ENCODE measurements around the gene PRKCE. TPM values are rescaled to one million over a fixed set of nuclear protein-coding genes. Genes with fewer than 3 reads are reported as not detected.

PRKCE gene
- total and polyA plus RNA-seq, 7 donors = 3.0 to 21.9 (median 15.8) TPM

- no peak overlapping the region for H3K27ac ChIP-seq
- H3K4me3 ChIP-seq = no peak overlapping the region
- H3K27me3 ChIP-seq = no peaks in the 10 kb centered on the region
- WGBS, 2 donors = 76 to 94% methylated on average over 3 of the region's 3 CpGs
- DNase-seq = no peak
- no peaks in the 10 kb centered on the region for H3K9me3 ChIP-seq
- H3K36me3 ChIP-seq = no peaks in the 10 kb centered on the region
- peaks cover 0 to 30% (median 22%) of the 10 kb centered on the region in 4 donors for H3K4me1 ChIP-seq
- no peak for TF ChIP-seq POLR2A (IDR thresholded peaks at IDR 0.05)
- TF ChIP-seq POLR2AphosphoS5 (IDR thresholded peaks at IDR 0.05) = no peak
- no peak for TF ChIP-seq CTCF (IDR thresholded peaks at IDR 0.05)
- intact Hi-C loops (cut with DNase I) = no loop called here
Observed at GRCh38 chr2:45871025-45871424, 219.6 kb downstream of the PRKCE start.

- H3K4me3 ChIP-seq = no peak overlapping the region
- no peaks in the 10 kb centered on the region for H3K36me3 ChIP-seq
- no peak for TF ChIP-seq EP300 (IDR thresholded peaks at IDR 0.05)
- no peak for TF ChIP-seq POLR2A (IDR thresholded peaks at IDR 0.05)
- TF ChIP-seq POLR2AphosphoS5 (IDR thresholded peaks at IDR 0.05) = no peak
- no peak for TF ChIP-seq CTCF (IDR thresholded peaks at IDR 0.05)
- no peak for DNase-seq
- H3K27ac ChIP-seq = no peak overlapping the region
- 79 to 83% methylated on average over 4 of the region's 4 CpGs for WGBS, 2 donors
- H3K9me3 ChIP-seq = peaks cover 0 to 3% (median 1%) of the 10 kb centered on the region in 4 donors
- H3K4me1 ChIP-seq = peaks cover 0 to 30% (median 22%) of the 10 kb centered on the region in 4 donors
- intact Hi-C loops (cut with DNase I) = no loop called here
- H3K27me3 ChIP-seq = no peaks in the 10 kb centered on the region
Observed at GRCh38 chr2:45871541-45871940, 220.1 kb downstream of the PRKCE start.

GRCh38 chr2:45872211-45872610, 220.7 kb downstream of the PRKCE start:
- intact Hi-C loops (cut with DNase I) = no loop called here
- DNase-seq = no peak
- peaks cover 0 to 9% (median 2%) of the 10 kb centered on the region in 4 donors for H3K9me3 ChIP-seq
- WGBS, 2 donors = 86 to 89% methylated on average over 5 of the region's 5 CpGs
- no peaks in the 10 kb centered on the region for H3K36me3 ChIP-seq
- no peak overlapping the region for H3K4me3 ChIP-seq
- TF ChIP-seq EP300 (IDR thresholded peaks at IDR 0.05) (no peak), POLR2AphosphoS5 (IDR thresholded peaks at IDR 0.05) (no peak)
- no peaks in the 10 kb centered on the region for H3K27me3 ChIP-seq
- no peak overlapping the region for H3K27ac ChIP-seq
- peaks cover 0 to 30% (median 22%) of the 10 kb centered on the region in 4 donors for H3K4me1 ChIP-seq

- 90 to 98% methylated on average over 3 of the region's 3 CpGs for WGBS, 2 donors
- H3K4me3 ChIP-seq = no peak overlapping the region
- peak in 2 of 4 donors; percentile 5 to 34 for TF ChIP-seq POLR2AphosphoS5 (IDR thresholded peaks at IDR 0.05)
- no peak for TF ChIP-seq POLR2A (IDR thresholded peaks at IDR 0.05)
- DNase-seq = peak; percentile 87
- intact Hi-C loops (cut with DNase I) = no loop called here
- no peaks in the 10 kb centered on the region for H3K36me3 ChIP-seq
- peaks cover 0 to 33% (median 25%) of the 10 kb centered on the region in 4 donors for H3K4me1 ChIP-seq
- peak overlapping the region in 3 of 4 donors; percentile 23 to 46 (median 41) for H3K27ac ChIP-seq
- peaks cover 0 to 9% (median 2%) of the 10 kb centered on the region in 4 donors for H3K9me3 ChIP-seq
- H3K27me3 ChIP-seq = no peaks in the 10 kb centered on the region
Observed at GRCh38 chr2:45874344-45874743, 222.9 kb downstream of the PRKCE start.

- no peaks in the 10 kb centered on the region for H3K36me3 ChIP-seq
- DNase-seq = no peak
- H3K4me1 ChIP-seq = peaks cover 0 to 44% (median 40%) of the 10 kb centered on the region in 4 donors
- 95 to 96% methylated on average over 2 of the region's 2 CpGs for WGBS, 2 donors
- H3K4me3 ChIP-seq = no peak overlapping the region
- intact Hi-C loops (cut with DNase I) = no loop called here
- H3K27me3 ChIP-seq = no peaks in the 10 kb centered on the region
- peaks cover 0 to 9% (median 2%) of the 10 kb centered on the region in 4 donors for H3K9me3 ChIP-seq
- TF ChIP-seq CTCF (IDR thresholded peaks at IDR 0.05) (no peak), EP300 (IDR thresholded peaks at IDR 0.05) (no peak), POLR2AphosphoS5 (IDR thresholded peaks at IDR 0.05) (no peak), POLR2A (IDR thresholded peaks at IDR 0.05) (no peak)
- no peak overlapping the region for H3K27ac ChIP-seq
Observed at GRCh38 chr2:45876611-45877010, 225.1 kb downstream of the PRKCE start.

- peaks cover 0 to 9% (median 2%) of the 10 kb centered on the region in 4 donors for H3K9me3 ChIP-seq
- no peaks in the 10 kb centered on the region for H3K27me3 ChIP-seq
- H3K36me3 ChIP-seq = no peaks in the 10 kb centered on the region
- 88 to 92% methylated on average over 6 of the region's 6 CpGs for WGBS, 2 donors
- no peak for DNase-seq
- intact Hi-C loops (cut with DNase I) = no loop called here
- no peak for TF ChIP-seq EP300 (IDR thresholded peaks at IDR 0.05)
- no peak for TF ChIP-seq POLR2A (IDR thresholded peaks at IDR 0.05)
- TF ChIP-seq CTCF (IDR thresholded peaks at IDR 0.05) = no peak
- no peak for TF ChIP-seq POLR2AphosphoS5 (IDR thresholded peaks at IDR 0.05)
- peak overlapping the region in 3 of 4 donors; percentile 48 to 70 (median 66) for H3K27ac ChIP-seq
- no peak overlapping the region for H3K4me3 ChIP-seq
- H3K4me1 ChIP-seq = peaks cover 0 to 56% (median 52%) of the 10 kb centered on the region in 4 donors
Observed at GRCh38 chr2:45879406-45879805, 227.9 kb downstream of the PRKCE start.

Data from sigmoid colon (tissue), 7 donors.